ENCODE results near the gene CHID1. TPM values are rescaled to one million over a fixed set of nuclear protein-coding genes. Genes with fewer than 3 reads are reported as not detected.
A peak's percentile ranks its signal among the peaks of the same experiment; 100 is the strongest.

CHID1 gene
- polyA plus RNA-seq, 3 donors from 2014 or later: 52.2 to 74.6 (median 67.4) TPM

DNA sequence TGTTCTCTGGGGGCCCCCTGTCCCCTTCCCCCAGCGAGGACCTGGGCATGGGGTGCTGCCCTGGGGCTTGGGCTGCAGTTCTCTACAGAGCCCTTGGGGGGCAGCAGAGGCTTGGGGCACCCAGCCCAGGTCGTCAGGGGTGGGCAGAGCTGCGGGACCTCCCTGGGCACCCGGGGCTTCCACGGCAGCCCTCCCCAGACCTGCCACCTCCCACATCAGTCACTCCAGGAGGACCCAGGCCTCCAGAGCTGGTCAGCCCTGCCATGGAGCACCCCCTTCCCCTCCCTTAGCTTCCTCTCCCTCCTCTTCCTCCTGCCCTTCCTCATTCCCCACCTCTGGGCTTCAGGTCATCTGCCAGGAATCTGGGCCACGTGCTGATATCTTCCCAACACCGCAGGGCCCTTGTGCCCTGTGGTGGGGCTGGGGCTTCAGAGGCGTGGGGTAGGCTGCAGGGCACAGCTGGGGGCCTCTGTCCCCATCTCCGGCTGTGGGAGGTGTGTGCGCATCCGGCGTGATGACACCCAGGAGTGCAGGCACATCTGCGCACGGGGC, 62.2 kb downstream of the CHID1 start:
- peak; percentile 66 to 69 (median 67) for DNase-seq
- peaks cover 0 to 9% (median 6%) of the 10 kb centered on the region in 3 donors for H3K27me3 Mint-ChIP-seq (ENCODE audit: low read depth in 3 of 3)
- H3K36me3 Mint-ChIP-seq: no peaks in the 10 kb centered on the region
- H3K4me3 Mint-ChIP-seq: peak overlapping the region in 4 of 5 donors; percentile 10 to 52 (median 44)
- no peak overlapping the region for H3K27ac Mint-ChIP-seq
- H3K4me1 Mint-ChIP-seq: peaks cover 4 to 11% of the 10 kb centered on the region in 2 donors
- H3K9me3 Mint-ChIP-seq: peaks cover 0 to 1% (median 0%) of the 10 kb centered on the region in 6 donors

- peaks cover 5 to 13% of the 10 kb centered on the region in 2 donors for H3K4me1 Mint-ChIP-seq
- H3K4me3 Mint-ChIP-seq: no peak overlapping the region
- no peak overlapping the region for H3K27ac Mint-ChIP-seq
- peaks cover 0 to 10% (median 7%) of the 10 kb centered on the region in 3 donors for H3K27me3 Mint-ChIP-seq (ENCODE audit: low read depth in 3 of 3)
- H3K9me3 Mint-ChIP-seq: peaks cover 0 to 1% (median 0%) of the 10 kb centered on the region in 6 donors
- no peak for DNase-seq
- no peaks in the 10 kb centered on the region for H3K36me3 Mint-ChIP-seq
These were observed 62.7 kb downstream of the CHID1 start for GRCh38 chr11:847876-848275.

DNA sequence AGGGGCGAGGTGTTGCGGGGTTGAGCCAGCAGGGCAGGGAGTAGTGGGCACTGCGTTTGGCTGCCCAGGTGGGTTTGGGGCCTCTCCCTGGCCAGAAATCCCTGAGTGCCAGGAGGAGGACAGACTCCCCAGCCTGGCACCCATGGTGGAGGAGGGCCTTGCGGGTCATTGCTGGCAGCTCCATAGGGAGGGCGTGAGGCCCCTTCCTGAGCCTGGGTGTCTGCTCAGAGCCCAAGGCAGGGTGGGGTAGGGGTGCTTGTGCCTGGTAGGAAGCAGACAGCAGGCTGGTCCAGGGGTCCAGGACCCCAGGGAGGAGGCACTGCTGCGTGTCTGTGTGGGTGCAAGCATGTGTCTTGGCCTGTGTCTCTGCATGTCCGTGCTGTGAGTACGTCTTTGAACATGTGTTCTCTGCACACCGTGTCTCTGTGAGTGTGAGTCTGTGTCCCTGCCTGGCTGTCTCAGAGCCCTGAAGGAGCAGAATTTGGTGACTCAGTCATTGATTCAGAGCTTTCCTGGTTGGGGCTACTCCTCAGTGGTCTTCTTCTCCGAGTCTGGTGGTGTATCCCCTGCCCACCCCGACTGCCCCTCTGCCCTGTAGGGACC, 64.0 kb downstream of the CHID1 start:
- no peak for DNase-seq
- H3K4me3 Mint-ChIP-seq: no peak overlapping the region
- H3K27ac Mint-ChIP-seq: peak overlapping the region in 1 of 6 donors; percentile 65
- peaks cover 5 to 13% of the 10 kb centered on the region in 2 donors for H3K4me1 Mint-ChIP-seq
- H3K27me3 Mint-ChIP-seq (ENCODE audit: low read depth in 3 of 3): peaks cover 1 to 8% (median 7%) of the 10 kb centered on the region in 3 donors
- no peaks in the 10 kb centered on the region for H3K9me3 Mint-ChIP-seq
- H3K36me3 Mint-ChIP-seq: no peaks in the 10 kb centered on the region

- no peak for DNase-seq
- Mint-ChIP-seq H3K4me3 (no peak overlapping the region), H3K27ac (no peak overlapping the region), H3K9me3 (no peaks in the 10 kb centered on the region), H3K36me3 (no peaks in the 10 kb centered on the region), H3K4me1 (peaks cover 8 to 18% of the 10 kb centered on the region in 2 donors), H3K27me3 (ENCODE audit: low read depth in 3 of 3) (peaks cover 1 to 8% (median 7%) of the 10 kb centered on the region in 3 donors)
These were observed 64.6 kb downstream of the CHID1 start for GRCh38 chr11:845872-846495.

- Mint-ChIP-seq H3K27ac (peak overlapping the region in 1 of 6 donors; percentile 45), H3K9me3 (no peaks in the 10 kb centered on the region), H3K36me3 (no peaks in the 10 kb centered on the region), H3K27me3 (ENCODE audit: low read depth in 3 of 3) (peaks cover 1 to 8% (median 7%) of the 10 kb centered on the region in 3 donors), H3K4me1 (peaks cover 18 to 28% of the 10 kb centered on the region in 2 donors), H3K4me3 (peak overlapping the region in 3 of 5 donors; percentile 17 to 42 (median 21))
- DNase-seq: no peak
These were observed 65.6 kb downstream of the CHID1 start for GRCh38 chr11:844693-845644.

GRCh38 chr11:843818-844692, 66.6 kb downstream of the CHID1 start:
- H3K27me3 Mint-ChIP-seq (ENCODE audit: low read depth in 3 of 3): peaks cover 3 to 8% (median 7%) of the 10 kb centered on the region in 3 donors
- peak overlapping the region; percentile 68 to 84 (median 78) for H3K4me3 Mint-ChIP-seq
- DNase-seq: peak in 2 of 3 donors; percentile 39 to 46
- peak overlapping the region in 4 of 6 donors; percentile 35 to 79 (median 66) for H3K27ac Mint-ChIP-seq
- H3K4me1 Mint-ChIP-seq: peaks cover 18 to 29% of the 10 kb centered on the region in 2 donors
- H3K9me3 Mint-ChIP-seq: no peaks in the 10 kb centered on the region
- H3K36me3 Mint-ChIP-seq: no peaks in the 10 kb centered on the region

DNA sequence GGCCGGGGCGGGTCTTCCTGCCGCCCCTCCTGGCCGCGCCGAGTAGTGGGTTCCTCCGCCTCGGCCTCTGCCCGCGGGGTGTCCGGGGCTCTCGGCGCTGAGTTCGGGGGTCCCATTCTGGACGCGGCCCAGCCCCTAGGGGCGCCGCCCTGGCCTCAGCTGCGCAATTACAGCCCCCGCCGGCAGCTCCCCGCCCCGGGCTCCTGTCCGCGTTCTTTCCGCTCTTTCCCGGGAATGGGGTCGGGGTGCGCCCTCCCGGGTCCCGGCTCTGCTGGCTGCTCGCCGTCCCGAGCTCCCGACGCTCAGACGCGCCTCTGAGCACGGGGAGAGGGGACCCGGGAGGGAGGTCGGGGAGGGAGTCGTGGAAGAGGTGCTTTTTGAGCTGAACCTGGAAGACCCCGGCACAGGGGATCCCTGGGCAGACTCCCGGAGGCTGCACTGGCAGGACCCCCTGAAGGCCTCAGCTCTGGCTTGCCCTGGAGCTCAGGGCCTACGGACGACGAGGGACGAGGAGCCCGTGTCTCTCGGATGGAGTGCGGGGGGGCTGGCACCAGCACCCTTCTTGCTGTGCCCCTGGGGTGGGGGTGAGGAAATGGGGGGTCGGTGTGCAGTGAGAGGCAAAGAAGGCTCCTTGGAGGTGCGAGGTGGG, 67.4 kb downstream of the CHID1 start:
- Mint-ChIP-seq H3K9me3 (no peaks in the 10 kb centered on the region), H3K4me3 (peak overlapping the region; percentile 68 to 84 (median 78)), H3K27me3 (ENCODE audit: low read depth in 3 of 3) (peaks cover 3 to 8% (median 7%) of the 10 kb centered on the region in 3 donors), H3K4me1 (peaks cover 19 to 28% of the 10 kb centered on the region in 2 donors), H3K36me3 (no peaks in the 10 kb centered on the region), H3K27ac (peak overlapping the region in 4 of 6 donors; percentile 35 to 79 (median 66))
- DNase-seq: no peak

DNA sequence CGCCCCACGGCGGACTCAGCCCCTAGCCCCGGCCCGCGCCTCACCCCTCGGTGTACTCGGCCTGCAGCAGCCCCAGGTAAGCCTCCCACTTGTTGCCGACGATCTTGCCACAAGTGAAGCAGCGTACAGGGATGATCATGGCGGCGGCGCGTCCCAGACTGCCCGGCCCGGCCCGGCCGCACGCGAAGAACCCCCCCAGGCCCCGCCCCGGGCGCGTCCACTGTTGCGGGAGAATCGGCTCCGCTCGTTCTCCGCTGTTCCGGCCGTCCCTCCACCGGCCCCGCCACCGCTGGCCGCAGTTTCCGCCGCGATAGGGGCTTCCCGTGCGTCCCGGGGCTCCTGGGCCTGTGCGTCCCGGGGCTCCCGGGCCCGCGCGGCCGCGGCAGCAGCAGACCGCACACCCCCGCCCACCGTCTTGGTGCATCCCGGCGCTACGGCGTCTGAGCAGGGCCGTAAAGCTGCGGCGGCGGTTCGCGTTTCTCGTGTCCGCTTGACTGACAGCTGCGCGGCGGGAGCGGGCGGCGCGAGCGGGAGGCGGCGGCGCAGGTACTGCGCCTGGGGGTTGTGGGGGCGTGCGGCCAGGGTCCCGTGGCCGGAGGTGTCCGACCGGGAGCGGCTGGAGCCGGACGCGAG, 68.1 kb downstream of the CHID1 start, which contains the start of the genes POLR2L and TSPAN4:
POLR2L (minus strand) TSS at position 160 of the 633 bp plus-strand sequence; CDS start at position 139, 21 bp downstream.
TSPAN4 (plus strand) TSS at position 483 of the 633 bp plus-strand sequence. CDS start 7,453 bp downstream, outside the sequence.
- H3K4me3 Mint-ChIP-seq: peak within 1 kb of the TSS; percentile 85 to 89 (median 87)
- H3K9me3 Mint-ChIP-seq: no peaks in the 10 kb centered on the region
- peak within 1 kb of the TSS; percentile 55 to 82 (median 68) for H3K27ac Mint-ChIP-seq
- peaks cover 3 to 8% (median 7%) of the 10 kb centered on the region in 3 donors for H3K27me3 Mint-ChIP-seq (ENCODE audit: low read depth in 3 of 3)
- H3K4me1 Mint-ChIP-seq: peaks cover 27 to 36% of the 10 kb centered on the region in 2 donors
- H3K36me3 Mint-ChIP-seq: no peaks in the 10 kb centered on the region
- peak; percentile 86 to 87 (median 87) for DNase-seq

DNA sequence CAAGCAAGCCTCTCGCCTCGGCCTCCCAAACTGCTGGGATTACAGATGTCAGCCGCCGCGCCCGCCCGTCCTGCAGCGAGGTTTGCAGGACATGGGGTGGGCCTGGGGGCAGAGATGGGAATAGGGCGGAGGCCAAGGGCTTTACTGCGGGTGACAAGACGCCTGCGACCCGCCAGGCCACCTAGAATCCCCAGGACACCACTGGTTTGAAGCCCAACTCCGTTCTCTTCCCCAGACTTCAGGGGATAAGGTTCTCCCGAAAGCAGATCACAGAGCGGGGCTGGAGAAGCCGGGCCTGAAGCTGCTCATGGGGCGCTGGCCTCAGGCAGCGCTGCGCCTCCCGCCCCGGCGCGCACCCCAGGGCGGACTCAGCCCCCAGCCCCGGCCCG, 68.6 kb downstream of the CHID1 start:
- peaks cover 3 to 8% (median 7%) of the 10 kb centered on the region in 3 donors for H3K27me3 Mint-ChIP-seq (ENCODE audit: low read depth in 3 of 3)
- H3K27ac Mint-ChIP-seq: peak overlapping the region in 5 of 6 donors; percentile 60 to 82 (median 64)
- peaks cover 30 to 40% of the 10 kb centered on the region in 2 donors for H3K4me1 Mint-ChIP-seq
- no peaks in the 10 kb centered on the region for H3K9me3 Mint-ChIP-seq
- no peaks in the 10 kb centered on the region for H3K36me3 Mint-ChIP-seq
- no peak for DNase-seq
- H3K4me3 Mint-ChIP-seq: peak overlapping the region; percentile 85 to 89 (median 87)

GRCh38 chr11:839875-840617, 70.6 kb downstream of the CHID1 start:
- Mint-ChIP-seq H3K4me1 (peaks cover 30 to 41% of the 10 kb centered on the region in 2 donors), H3K27me3 (ENCODE audit: low read depth in 3 of 3) (peaks cover 6 to 8% (median 7%) of the 10 kb centered on the region in 3 donors), H3K27ac (peak overlapping the region in 2 of 6 donors; percentile 51 to 80), H3K9me3 (no peaks in the 10 kb centered on the region), H3K4me3 (peak overlapping the region; percentile 67 to 87 (median 69)), H3K36me3 (no peaks in the 10 kb centered on the region)
- no peak for DNase-seq

- no peaks in the 10 kb centered on the region for H3K9me3 Mint-ChIP-seq
- H3K4me3 Mint-ChIP-seq: peak overlapping the region in 1 of 5 donors; percentile 27
- H3K27me3 Mint-ChIP-seq (ENCODE audit: low read depth in 3 of 3): peaks cover 6 to 7% (median 7%) of the 10 kb centered on the region in 3 donors
- peaks cover 30 to 42% of the 10 kb centered on the region in 2 donors for H3K4me1 Mint-ChIP-seq
- no peak overlapping the region for H3K27ac Mint-ChIP-seq
- H3K36me3 Mint-ChIP-seq: no peaks in the 10 kb centered on the region
- no peak for DNase-seq
These were observed 71.4 kb downstream of the CHID1 start for GRCh38 chr11:839280-839623.

Data from immature natural killer cell (primary cell).